Measurements from ENCODE around the gene IQSEC1.

Gene IQSEC1

DNA sequence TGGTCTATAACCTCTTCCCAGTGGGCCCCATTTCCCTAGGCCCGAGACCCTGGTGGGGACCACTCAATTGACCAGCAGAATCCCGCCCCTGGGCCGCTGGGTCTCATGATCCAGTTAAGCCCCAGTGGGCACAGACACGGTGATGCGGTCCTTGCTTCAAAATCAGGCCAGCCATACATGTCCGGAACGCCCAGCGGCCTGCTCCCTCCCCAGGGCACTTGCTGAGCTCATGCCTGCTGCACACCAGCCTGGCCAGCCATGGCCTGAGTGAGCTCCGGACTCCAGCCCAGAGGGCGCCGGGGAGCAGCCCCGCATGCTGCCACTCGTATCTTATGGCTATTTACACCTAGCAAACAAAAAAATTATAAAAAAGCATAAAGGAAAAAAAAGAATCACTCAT is 34.4 kb upstream of the IQSEC1 start:
- in situ Hi-C loops (cut with MboI; ENCODE audit: low sequenced_read_pairs, unreplicated experiment): loop anchor here (10.0 kb wide), 1 partner anchor 347 kb away; no protein-coding TSS in a partner anchor
- no peak for DNase-seq (ENCODE audit: low spot score)
- TF ChIP-seq, protein P1, sequence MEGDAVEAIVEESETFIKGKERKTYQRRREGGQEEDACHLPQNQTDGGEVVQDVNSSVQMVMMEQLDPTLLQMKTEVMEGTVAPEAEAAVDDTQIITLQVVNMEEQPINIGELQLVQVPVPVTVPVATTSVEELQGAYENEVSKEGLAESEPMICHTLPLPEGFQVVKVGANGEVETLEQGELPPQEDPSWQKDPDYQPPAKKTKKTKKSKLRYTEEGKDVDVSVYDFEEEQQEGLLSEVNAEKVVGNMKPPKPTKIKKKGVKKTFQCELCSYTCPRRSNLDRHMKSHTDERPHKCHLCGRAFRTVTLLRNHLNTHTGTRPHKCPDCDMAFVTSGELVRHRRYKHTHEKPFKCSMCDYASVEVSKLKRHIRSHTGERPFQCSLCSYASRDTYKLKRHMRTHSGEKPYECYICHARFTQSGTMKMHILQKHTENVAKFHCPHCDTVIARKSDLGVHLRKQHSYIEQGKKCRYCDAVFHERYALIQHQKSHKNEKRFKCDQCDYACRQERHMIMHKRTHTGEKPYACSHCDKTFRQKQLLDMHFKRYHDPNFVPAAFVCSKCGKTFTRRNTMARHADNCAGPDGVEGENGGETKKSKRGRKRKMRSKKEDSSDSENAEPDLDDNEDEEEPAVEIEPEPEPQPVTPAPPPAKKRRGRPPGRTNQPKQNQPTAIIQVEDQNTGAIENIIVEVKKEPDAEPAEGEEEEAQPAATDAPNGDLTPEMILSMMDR (IDR thresholded peaks at IDR 0.05; ENCODE audit: borderline replicate concordance, control extremely low read depth, extremely low read depth, insufficient read depth, missing control alignments): no peak

DNA sequence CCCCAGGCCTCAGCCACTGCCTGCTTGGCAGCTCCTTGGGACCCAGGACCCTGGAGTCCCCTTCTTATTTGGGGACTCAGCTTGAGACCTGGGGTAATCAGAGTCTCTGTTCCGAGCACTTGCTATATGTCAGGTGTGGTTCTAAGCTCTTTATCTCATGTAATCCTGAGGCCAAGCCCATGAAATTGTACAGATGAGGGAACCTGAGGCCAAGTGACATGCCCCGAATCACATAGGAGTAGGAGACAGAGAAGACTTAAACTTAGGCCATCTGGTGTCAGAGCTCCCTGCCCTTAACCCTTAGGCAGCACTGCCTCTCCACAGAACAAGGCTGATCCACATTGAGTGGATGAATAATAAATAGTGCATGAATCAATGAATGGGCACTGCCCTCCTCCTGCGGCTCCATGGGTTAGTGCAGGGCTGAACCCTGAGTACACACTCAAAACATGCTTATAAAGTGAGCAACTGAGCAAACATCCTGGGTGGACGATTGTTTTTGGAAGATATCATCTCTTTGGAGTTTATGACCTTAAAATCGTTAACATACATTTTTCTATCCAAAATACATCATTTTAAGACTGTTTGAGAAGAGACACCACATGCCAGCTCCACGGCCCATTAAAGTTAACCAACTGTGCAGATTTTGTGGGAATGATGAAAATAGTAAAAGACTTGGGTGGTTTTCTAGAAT is 33.2 kb upstream of the IQSEC1 start:
- no peak for DNase-seq (ENCODE audit: low spot score)
- in situ Hi-C loops (cut with MboI; ENCODE audit: low sequenced_read_pairs, unreplicated experiment): loop anchor here (10.0 kb wide), 1 partner anchor 348 kb away; no protein-coding TSS in a partner anchor

DNA sequence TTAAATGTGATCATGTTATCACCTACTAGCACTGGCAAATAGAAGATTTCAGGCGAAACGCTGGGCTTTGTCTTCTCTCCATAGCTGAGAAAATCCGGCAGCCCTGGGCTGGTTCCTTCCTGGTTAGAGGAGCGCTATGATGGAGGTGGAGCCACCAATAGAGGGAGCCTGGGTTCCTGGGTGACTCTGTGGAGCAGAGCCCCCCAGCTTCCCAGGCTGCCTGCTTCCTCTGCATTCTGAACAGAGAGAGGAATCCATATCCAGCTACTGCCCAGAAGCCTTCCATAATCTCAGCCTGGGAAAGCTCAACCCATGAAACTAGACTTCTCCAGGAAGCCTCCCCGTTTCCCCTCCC is 32.6 kb upstream of the IQSEC1 start:
- TF ChIP-seq, protein P1 (IDR thresholded peaks at IDR 0.05; ENCODE audit: borderline replicate concordance, control extremely low read depth, extremely low read depth, insufficient read depth, missing control alignments): no peak
- DNase-seq (ENCODE audit: low spot score): no peak
- in situ Hi-C loops (cut with MboI; ENCODE audit: low sequenced_read_pairs, unreplicated experiment): loop anchor here (10.0 kb wide), 1 partner anchor 349 kb away; no protein-coding TSS in a partner anchor

More for the DNA sequence above, 33.2 kb upstream of the IQSEC1 start:
- TF ChIP-seq, protein P1 (IDR thresholded peaks at IDR 0.05; ENCODE audit: borderline replicate concordance, control extremely low read depth, extremely low read depth, insufficient read depth, missing control alignments): no peak

DNA sequence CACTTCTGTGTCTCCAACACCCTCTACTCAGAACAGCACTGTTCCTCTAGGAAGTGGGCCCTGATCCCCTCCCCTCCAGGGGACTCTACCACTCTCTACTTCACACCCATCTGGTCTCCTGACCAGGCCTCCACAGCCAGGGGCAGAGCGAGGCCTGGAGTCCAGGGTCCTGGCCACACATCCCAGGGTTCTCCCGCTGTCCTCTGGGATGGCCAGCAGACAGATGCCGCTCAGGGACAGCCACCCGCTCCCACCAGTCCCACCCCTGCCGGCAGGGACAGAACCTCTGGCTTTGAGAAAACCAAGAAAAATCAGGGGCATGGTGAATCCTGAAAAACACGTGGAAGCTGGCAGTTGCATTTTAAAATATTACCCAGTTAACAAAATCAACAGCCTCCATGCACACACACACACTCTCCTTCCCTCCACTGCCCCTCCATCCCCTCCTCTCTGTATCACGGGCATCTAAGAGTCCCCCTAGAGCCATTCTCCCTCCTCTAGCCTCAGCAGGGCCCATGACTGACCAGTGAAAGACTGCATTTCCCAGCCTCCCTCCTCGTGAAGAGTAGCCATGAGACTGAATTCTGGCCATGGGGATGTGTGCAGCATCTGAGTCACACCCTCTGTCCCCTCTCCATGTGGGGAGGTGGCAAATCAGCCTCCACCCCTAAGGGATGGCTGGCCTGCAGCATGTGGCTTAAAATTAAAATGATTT is 32.1 kb upstream of the IQSEC1 start:
- TF ChIP-seq, protein P1 (IDR thresholded peaks at IDR 0.05; ENCODE audit: borderline replicate concordance, control extremely low read depth, extremely low read depth, insufficient read depth, missing control alignments): no peak
- DNase-seq (ENCODE audit: low spot score): no peak
- in situ Hi-C loops (cut with MboI; ENCODE audit: low sequenced_read_pairs, unreplicated experiment): loop anchor here (10.0 kb wide), 1 partner anchor 349 kb away; no protein-coding TSS in a partner anchor

DNA sequence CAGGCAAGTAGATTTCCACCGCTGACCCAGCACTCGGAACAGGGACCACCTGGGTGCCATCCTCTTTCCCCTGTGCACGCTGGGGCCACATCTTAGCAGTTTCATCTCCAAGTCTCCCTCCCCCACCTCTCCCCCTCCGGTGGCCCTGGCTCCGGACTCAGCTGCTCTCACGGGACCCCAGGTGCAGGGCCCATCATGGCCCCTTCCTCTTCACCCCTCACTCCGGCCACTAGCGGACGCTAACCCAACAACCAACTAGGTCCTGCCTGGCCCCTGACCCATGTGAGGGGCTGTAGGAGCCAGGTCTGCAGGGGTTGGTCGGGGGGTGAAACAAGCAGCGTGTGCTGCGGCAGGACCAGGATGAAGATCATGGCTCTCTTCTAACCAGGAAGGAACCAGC is 31.3 kb upstream of the IQSEC1 start:
- TF ChIP-seq, protein P1 (IDR thresholded peaks at IDR 0.05; ENCODE audit: borderline replicate concordance, control extremely low read depth, extremely low read depth, insufficient read depth, missing control alignments): no peak
- in situ Hi-C loops (cut with MboI; ENCODE audit: low sequenced_read_pairs, unreplicated experiment): loop anchor here (10.0 kb wide), 1 partner anchor 350 kb away; no protein-coding TSS in a partner anchor
- no peak for DNase-seq (ENCODE audit: low spot score)

DNA sequence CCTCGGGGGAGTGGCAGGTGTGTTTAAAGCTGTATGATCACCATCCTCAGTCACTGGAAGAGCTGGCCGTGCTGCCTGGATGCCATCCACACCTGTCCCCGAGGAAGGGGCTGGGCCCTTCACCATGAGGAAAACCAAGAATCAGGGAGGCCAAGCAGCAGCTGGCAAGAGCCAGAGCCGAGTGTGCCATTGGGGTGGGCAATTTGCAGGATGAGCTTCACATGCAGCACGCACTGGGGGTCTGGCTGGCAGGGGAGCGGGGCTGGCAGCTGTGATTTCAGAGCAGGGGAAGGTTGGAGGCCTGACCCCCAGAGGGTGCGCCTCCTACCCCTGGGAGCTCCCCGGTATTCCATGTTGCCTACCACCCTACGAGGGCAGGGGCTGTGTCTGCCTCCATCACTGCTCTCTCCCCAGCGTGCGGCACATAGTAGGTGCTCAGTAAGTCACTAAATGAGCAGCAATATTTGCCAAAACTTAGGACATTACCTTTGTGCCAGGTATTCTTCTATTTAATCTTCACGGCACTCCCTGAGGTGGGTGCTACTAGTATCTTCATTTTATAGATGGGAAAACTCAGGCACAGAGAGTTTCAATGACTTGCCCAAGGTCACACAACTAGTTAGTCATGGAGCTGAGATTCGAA is 30.3 kb upstream of the IQSEC1 start:
- no peak for DNase-seq (ENCODE audit: low spot score)
- TF ChIP-seq, protein P1 (IDR thresholded peaks at IDR 0.05; ENCODE audit: borderline replicate concordance, control extremely low read depth, extremely low read depth, insufficient read depth, missing control alignments): no peak
- in situ Hi-C loops (cut with MboI; ENCODE audit: low sequenced_read_pairs, unreplicated experiment): loop anchor here (10.0 kb wide), 1 partner anchor 351 kb away; no protein-coding TSS in a partner anchor

Data from GM13976 (cell line).